GM21737 (cell line): ENCODE measurements around the gene PANK3.

Source experiments
- ATAC-seq: cut with Tn5 transposase; IDR thresholded peaks from one replicate; pipeline ENCODE4 v1.9.1; 2021; ENCODE audit warnings: mild to moderate bottlenecking, moderate library complexity; ENCODE audit not compliant: unreplicated experiment

PANK3 gene

DNA sequence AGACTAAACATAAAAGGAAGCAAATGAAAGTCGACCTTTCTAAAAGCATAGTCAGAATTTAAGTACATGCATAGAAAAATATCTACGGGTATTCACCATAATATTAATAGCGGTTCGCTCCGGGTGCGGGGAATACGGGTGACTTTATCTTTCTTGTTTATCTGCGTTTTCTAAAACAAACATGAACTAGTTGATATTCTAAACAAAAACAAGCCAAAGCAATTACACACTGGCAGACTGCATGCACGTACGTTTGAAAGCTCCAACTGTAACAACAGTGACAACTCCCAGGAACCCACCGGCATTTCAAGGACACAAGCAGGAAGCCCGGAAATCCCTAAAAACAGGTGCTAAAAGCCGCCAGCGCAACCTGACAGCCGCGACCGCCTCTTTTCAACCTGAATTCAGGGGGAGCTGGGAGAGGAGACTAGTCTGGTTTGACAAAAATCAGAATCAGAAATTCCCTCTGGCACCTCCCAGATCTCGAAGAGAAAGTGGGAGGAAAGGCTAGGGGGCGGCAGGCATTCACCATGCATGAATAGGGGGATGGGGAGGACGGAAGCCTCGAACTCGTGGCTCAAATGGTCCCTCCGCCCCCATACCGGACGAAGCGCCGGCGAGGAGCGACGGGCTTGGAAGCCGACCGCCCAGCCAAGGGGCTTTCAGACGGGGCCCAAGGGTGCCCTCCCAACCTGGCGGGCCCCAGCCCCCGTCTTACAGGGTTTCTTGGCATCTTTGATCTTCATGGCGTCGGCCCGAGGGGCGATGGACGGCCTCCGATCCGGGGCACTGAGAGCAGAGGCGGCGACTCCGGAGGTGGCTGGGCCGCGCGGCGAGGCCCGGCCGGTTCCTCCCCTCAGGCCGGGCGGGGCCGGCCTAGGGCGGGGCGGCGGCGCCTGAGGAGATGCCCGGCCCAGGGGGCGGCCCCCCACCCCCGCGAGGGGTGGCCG is at the start of gene PANK3:
PANK3 (minus strand) TSS at position 831 of the 950 bp plus-strand sequence; CDS start at position 746, 85 bp downstream.
- ATAC-seq, result peak; percentile 66

GRCh38 chr5:168624850-168625364 is 45.7 kb upstream of the PANK3 start:
- ATAC-seq, result no peak

- ATAC-seq, result no peak
Measured at GRCh38 chr5:168620807-168621206, 41.6 kb upstream of the PANK3 start.

GRCh38 chr5:168614661-168615060 is 35.5 kb upstream of the PANK3 start:
- no peak for ATAC-seq

DNA sequence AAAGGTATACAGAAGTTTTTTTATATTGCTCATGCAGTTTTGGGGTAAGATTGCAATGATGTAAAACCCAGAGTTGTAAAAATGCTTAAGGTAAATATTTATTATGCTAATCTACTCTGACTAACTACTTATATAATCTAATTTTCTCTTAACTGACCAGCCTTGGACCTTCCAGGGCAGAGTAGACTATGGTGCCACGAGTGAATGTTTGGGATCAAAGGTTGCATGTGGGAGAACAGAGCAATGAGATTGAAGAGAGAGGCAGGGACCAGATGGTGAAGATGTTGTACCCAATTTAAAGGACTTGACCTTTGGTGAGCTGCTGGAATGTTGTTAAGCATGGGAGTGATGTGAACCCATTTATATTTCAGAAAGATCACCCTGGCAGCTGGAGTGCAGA is 34.8 kb upstream of the PANK3 start:
- no peak for ATAC-seq

GRCh38 chr5:168613396-168613795 is 34.2 kb upstream of the PANK3 start:
- no peak for ATAC-seq

GRCh38 chr5:168612996-168613395 is 33.8 kb upstream of the PANK3 start:
- no peak for ATAC-seq

GRCh38 chr5:168612123-168612522 is 33.0 kb upstream of the PANK3 start:
- no peak for ATAC-seq

DNA sequence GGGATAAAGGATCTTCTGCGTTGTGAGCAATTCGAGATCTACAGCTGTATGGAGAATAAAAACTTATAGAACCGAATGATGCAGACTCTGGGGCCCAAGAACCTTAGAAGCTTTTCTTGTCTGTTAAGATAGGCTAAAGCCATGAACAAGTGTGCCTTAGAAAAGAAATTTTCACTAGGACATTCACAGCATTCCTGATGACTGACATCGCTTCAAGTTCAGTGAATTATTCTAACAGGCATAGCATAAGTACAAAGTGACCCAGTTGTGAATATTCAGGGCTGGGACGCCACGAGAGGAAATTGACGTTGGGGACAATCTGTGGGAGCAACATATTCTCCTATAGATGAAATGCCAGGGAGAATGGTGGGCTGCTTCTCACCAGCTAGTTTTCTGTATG is 32.0 kb upstream of the PANK3 start:
- ATAC-seq, result no peak

DNA sequence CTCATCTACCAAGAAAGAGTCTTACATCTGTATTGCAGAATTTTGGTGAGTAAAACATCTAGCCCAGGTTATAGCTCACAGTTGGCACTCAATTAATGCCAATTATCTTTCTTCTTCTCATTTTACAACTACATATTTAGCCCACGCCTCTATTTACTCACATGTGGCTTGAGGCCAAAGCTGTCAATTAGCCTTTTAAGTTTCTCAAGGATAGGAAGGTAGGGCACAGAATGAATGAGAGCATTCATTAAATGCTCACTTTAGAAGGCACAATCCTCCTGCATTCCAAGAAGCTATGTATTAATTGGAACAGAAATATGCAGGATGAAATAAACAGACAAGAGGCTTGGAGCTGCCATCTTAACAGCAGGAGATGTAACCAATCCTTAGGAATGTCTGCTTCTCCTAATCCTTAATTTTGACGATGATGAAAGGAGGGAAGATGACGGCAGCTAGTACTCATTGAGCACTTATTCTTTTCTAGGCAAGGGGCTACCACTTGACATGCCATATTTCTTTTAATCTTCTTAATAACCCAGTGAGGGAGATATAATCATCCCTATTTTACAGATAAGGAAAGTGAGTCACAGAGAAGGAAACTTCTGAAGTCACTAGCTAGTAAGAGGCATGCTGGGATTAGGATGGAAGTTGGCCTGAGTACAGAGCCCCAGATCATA is 30.8 kb upstream of the PANK3 start:
- no peak for ATAC-seq

DNA sequence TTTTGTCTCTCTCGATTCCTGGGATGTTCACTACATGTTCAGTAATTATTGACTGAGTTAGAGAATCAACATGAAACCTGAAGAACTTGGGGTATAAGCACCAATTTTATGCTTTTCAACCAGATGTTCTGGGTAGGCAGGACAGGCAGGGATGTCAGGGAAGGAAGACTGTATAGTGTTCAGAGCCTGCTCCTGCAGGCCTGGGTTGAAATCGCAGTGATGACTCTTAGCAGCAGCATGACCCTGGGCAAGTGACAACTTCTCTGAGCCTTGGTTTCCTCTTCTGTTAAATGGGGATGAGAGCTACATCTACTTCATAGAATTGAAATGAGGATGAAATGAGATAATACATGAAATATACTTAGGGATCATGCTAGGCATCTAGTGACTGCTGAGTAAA is 29.7 kb upstream of the PANK3 start:
- ATAC-seq, result no peak

- ATAC-seq, result no peak
Measured at GRCh38 chr5:168608386-168608785, 29.2 kb upstream of the PANK3 start.

GRCh38 chr5:168607946-168608345 is 28.8 kb upstream of the PANK3 start:
- no peak for ATAC-seq

- no peak for ATAC-seq
Measured at GRCh38 chr5:168606562-168606961, 27.4 kb upstream of the PANK3 start.

DNA sequence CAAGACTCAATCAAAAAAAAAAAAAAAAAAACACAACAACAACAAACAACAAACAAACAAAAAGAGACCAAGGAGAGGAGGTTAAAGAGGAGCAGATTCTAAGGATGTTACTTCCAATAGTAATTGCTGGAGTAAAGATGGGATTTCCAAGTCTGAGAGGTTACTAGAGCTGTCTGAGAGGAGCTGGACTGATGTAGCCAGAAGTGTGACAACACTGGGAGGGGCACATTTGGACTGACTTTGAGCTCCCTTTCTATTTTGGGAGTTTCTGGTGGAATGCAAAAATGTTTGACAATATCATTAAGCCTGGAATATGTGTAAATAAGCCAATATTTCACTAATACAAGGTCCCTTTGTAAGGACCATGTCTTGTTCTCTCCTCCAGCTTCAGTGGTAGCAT is 25.3 kb upstream of the PANK3 start:
- no peak for ATAC-seq

- no peak for ATAC-seq
Measured at GRCh38 chr5:168603746-168604145, 24.6 kb upstream of the PANK3 start.

DNA sequence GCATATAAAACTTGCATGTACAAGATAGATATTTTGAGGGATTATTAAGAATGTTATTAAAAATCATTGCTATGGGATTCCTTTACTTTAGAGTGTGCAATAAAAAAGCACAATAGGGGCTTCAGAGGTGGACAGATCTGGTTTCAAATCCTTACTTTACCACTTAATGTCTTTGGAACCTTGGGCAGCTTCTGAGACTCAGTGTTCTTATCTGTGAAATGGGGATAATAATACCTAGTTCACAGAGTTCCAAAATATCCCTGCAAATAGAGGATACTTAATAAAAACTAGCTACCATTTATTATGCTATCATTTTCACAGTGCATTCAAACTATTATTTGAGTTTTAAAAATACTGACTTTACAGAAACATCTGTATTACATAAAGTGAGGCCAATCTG is 23.3 kb upstream of the PANK3 start:
- no peak for ATAC-seq

DNA sequence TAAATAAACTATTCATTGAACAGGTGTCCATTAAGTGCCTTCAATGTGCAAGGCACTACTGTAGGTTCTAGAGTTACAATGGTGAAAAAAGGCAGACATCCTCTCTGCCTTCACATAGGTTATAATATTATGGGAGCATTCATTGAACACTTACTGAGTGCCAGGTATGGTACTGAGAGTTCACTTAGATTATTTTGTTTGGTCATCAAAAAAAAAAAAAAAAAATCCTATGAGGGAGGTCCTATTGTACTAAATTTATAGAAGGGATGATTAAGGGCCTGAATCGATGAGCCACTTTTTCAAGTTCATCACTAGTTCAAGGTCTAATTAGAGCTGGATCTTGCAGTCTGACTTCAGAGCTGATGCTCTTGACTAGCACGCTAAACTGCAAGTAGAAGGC is 22.8 kb upstream of the PANK3 start:
- ATAC-seq, result no peak

DNA sequence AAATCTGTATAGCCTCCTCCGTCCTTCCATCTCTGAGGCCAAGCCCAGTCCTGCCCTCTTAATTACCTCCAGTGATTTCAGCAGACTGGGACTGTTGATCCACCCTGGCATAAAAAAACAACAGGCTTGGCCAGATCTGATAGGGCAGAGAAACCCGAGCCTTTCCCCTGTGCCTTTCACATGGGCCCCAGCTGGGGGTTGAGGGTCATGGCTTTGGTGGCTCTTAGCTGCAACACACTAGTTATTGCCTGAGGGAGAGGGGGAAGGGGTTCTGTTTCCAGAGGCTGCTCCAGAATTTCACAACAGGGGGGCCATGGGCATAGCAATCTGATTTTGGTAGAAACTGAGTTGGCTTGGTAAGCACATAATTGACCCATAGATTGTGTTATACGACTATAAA is 21.2 kb upstream of the PANK3 start:
- no peak for ATAC-seq

GRCh38 chr5:168599826-168600225 is 20.7 kb upstream of the PANK3 start:
- no peak for ATAC-seq

DNA sequence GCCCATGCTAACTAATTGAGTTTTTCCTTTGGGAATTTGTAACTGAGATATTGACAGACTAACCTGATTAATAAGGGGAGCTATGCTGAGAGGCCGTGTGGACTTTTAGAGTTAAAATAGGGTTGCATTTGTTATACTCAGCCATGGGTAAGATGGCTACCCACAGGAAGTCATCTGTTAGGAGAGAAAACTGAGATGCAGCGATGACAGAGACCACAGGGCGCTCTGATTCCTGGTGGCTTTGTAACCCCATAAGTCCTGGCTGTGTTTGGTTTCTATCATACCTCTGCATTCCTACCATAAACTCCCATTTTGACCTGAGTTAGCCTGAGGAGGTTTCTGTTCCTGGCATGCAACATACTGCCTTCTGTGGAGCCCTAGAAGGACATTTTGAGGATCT is 19.5 kb upstream of the PANK3 start:
- no peak for ATAC-seq

- ATAC-seq, result no peak
Measured at GRCh38 chr5:168596927-168597326, 17.8 kb upstream of the PANK3 start.
